Posterior cingulate gyrus (tissue), 11 donors: ENCODE measurements around the gene SLC34A2.
"Not testable (repeated sequence)": the region's sequence is repeated elsewhere in the genome, so short reads cannot be mapped to it uniquely, and the experiment has no call there.

Source experiments
- DNase-seq, 10 donors: peaks; one replicate each; pipeline versions ENCODE4 v3.0.0 to v3.0.0-alpha.2; 2020 to 2021; ENCODE audit warnings: mixed read lengths in 3 of 10
- intact Hi-C: fragments of 100-400 bp; cut with DNase I; formaldehyde crosslinking; loops from one replicate; pipeline ENCODE4 v1.15.1; 2023

The SLC34A2 gene

GRCh38 chr4:25654971-25655963 is at the start of gene SLC34A2:
Gene SLC34A2, plus strand, starts transcription at chr4:25655851. Its CDS starts 6,650 bp downstream, at chr4:25662501.
- no peak for DNase-seq
- intact Hi-C loops: no loop called here

- intact Hi-C loops: no loop called here
Observed at GRCh38 chr4:25608644-25609043, 47.0 kb upstream of the SLC34A2 start.

GRCh38 chr4:25609976-25610375 is 45.7 kb upstream of the SLC34A2 start:
- intact Hi-C loops: no loop called here
- DNase-seq: no peak

More at GRCh38 chr4:25608644-25609043, 47.0 kb upstream of the SLC34A2 start:
- no peak for DNase-seq

- DNase-seq, intact Hi-C loops: not testable (repeated sequence)
Observed at GRCh38 chr4:25613613-25614012, 42.0 kb upstream of the SLC34A2 start.

GRCh38 chr4:25614807-25615206 is 40.8 kb upstream of the SLC34A2 start:
- intact Hi-C loops: no loop called here
- no peak for DNase-seq

GRCh38 chr4:25621027-25621930 is 34.4 kb upstream of the SLC34A2 start:
- DNase-seq: no peak
- intact Hi-C loops: no loop called here

GRCh38 chr4:25624616-25625015 is 31.0 kb upstream of the SLC34A2 start:
- DNase-seq: no peak
- intact Hi-C loops: no loop called here

GRCh38 chr4:25628451-25628850 is 27.2 kb upstream of the SLC34A2 start:
- intact Hi-C loops: no loop called here
- no peak for DNase-seq

GRCh38 chr4:25632135-25632534 is 23.5 kb upstream of the SLC34A2 start:
- DNase-seq: no peak
- intact Hi-C loops: no loop called here

- DNase-seq: no peak
- intact Hi-C loops: no loop called here
Observed at GRCh38 chr4:25633541-25633940, 22.1 kb upstream of the SLC34A2 start.

- intact Hi-C loops: no loop called here
- no peak for DNase-seq
Observed at GRCh38 chr4:25635501-25635900, 20.1 kb upstream of the SLC34A2 start.

GRCh38 chr4:25637581-25638220 is 17.9 kb upstream of the SLC34A2 start:
- intact Hi-C loops: no loop called here
- DNase-seq: no peak

GRCh38 chr4:25638221-25638601 is 17.4 kb upstream of the SLC34A2 start:
- intact Hi-C loops: no loop called here
- no peak for DNase-seq

GRCh38 chr4:25638806-25639205 is 16.8 kb upstream of the SLC34A2 start:
- intact Hi-C loops: no loop called here
- DNase-seq: no peak

- DNase-seq: no peak
- intact Hi-C loops: no loop called here
Observed at GRCh38 chr4:25650311-25650710, 5.3 kb upstream of the SLC34A2 start.

GRCh38 chr4:25651682-25652081 is 4.0 kb upstream of the SLC34A2 start:
- no peak for DNase-seq
- intact Hi-C loops: no loop called here

- DNase-seq: no peak
- intact Hi-C loops: no loop called here
Observed at GRCh38 chr4:25654031-25654970, 1.4 kb upstream of the SLC34A2 start.

GRCh38 chr4:25656031-25656430 is 380 bp downstream of the SLC34A2 start:
- DNase-seq: no peak
- intact Hi-C loops: no loop called here

GRCh38 chr4:25658357-25658771 is 2.7 kb downstream of the SLC34A2 start:
- DNase-seq: peak in 1 of 10 donors; percentile 40
- intact Hi-C loops: no loop called here

- intact Hi-C loops: no loop called here
- DNase-seq: no peak
Observed at GRCh38 chr4:25658777-25659176, 3.1 kb downstream of the SLC34A2 start.
